OCI-LY7 (cell line): ENCODE results near the gene ANAPC1. TPM values are rescaled to one million over a fixed set of nuclear protein-coding genes. Genes with fewer than 3 reads are reported as not detected.
"Not testable (repeated sequence)": the region's sequence is repeated elsewhere in the genome, so short reads cannot be mapped to it uniquely, and the experiment has no call there.

ENCODE experiments used
- BruUV-seq: library from RNA; stranded (reverse); fragments of 400-500 nt; replicated peaks from 2 replicates; lab custom pipeline; 2021; lab: Mats Ljungman, UMichigan
- CTCF ChIA-PET: fragments of 300-600 bp; sonication (Branson Sonifier 250); formaldehyde crosslinking; loops from one replicate; lab custom pipeline; 2022; ENCODE audit warnings: antibody characterized with exemption; ENCODE audit not compliant: unreplicated experiment; lab: Charles Lee
- POLR2A ChIA-PET: fragments of 300-600 bp; sonication (Branson Sonifier 250); formaldehyde crosslinking; loops from one replicate; lab custom pipeline; 2022; ENCODE audit warnings: antibody characterized with exemption; lab: Charles Lee
- DNase-seq: peaks from one replicate; pipeline ENCODE4 v3.0.0-alpha.2; 2015; ENCODE audit warnings: low spot score
- H2AFZ ChIP-seq: fragments of 200-600 bp; sonication (generic), shearing (Covaris generic); 2 replicates; pipeline ENCODE4 v1.6.1; 2014; ENCODE audit warnings: mild to moderate bottlenecking, antibody characterized with exemption, low read length, moderate library complexity
- H3K27ac ChIP-seq: fragments of 200-600 bp; sonication (generic); 2 replicates; pipeline ENCODE4 v1.5.1; 2014; ENCODE audit warnings: mixed run types, low read depth, mild to moderate bottlenecking, moderate library complexity, low read length, inconsistent platforms; ENCODE audit not compliant: poor library complexity, severe bottlenecking
- H3K36me3 ChIP-seq: fragments of 200-600 bp; sonication (generic); 2 replicates; pipeline ENCODE4 v1.6.1; 2014; ENCODE audit warnings: mild to moderate bottlenecking, antibody characterized with exemption, low read length, moderate library complexity, mixed read lengths; ENCODE audit not compliant: insufficient read depth
- H3K4me1 ChIP-seq: fragments of 200-600 bp; sonication (generic); 2 replicates; pipeline ENCODE4 v1.5.1; 2014; ENCODE audit warnings: mild to moderate bottlenecking, low read length; ENCODE audit not compliant: insufficient read depth, poor library complexity, severe bottlenecking
- H3K4me2 ChIP-seq: fragments of 200-600 bp; sonication (generic); 2 replicates; pipeline ENCODE4 v1.6.1; 2014; ENCODE audit warnings: mild to moderate bottlenecking, low read length
- H3K4me3 ChIP-seq: fragments of 200-600 bp; sonication (generic); 2 replicates; pipeline ENCODE4 v1.5.1; 2014; ENCODE audit warnings: mild to moderate bottlenecking, low read depth, low read length; ENCODE audit not compliant: poor library complexity, severe bottlenecking
- H3K79me2 ChIP-seq: fragments of 200-600 bp; sonication (generic); 2 replicates; pipeline ENCODE4 v1.6.1; 2016; ENCODE audit warnings: low read depth, mild to moderate bottlenecking, low read length, moderate library complexity, mixed read lengths; ENCODE audit not compliant: insufficient read depth
- H3K9me2 ChIP-seq: fragments of 200-600 bp; sonication (generic); 2 replicates; pipeline ENCODE4 v1.6.1; 2016; ENCODE audit warnings: mild to moderate bottlenecking, low read length, mixed read lengths; ENCODE audit not compliant: insufficient read depth
- H3K9me3 ChIP-seq: fragments of 200-600 bp; sonication (generic); 2 replicates; pipeline ENCODE4 v1.6.1; 2014; ENCODE audit warnings: mild to moderate bottlenecking, mixed run types, low read length, mixed read lengths
- H4K20me1 ChIP-seq: fragments of 200-600 bp; sonication (generic); 2 replicates; pipeline ENCODE4 v1.6.1; 2014; ENCODE audit warnings: mild to moderate bottlenecking, antibody characterized with exemption, low read length, moderate library complexity, mixed read lengths; ENCODE audit not compliant: insufficient read depth
- intact Hi-C: fragments of 100-400 bp; cut with micrococcal nuclease; formaldehyde crosslinking; loops from one replicate; pipeline ENCODE4 v1.10.0; 2022; ENCODE audit not compliant: unreplicated experiment
- total RNA-seq, 2 experiments: library from RNA; depleted of rRNA in 1 of 2; stranded (reverse); fragments of >200 nt in 1 of 2; shearing (Covaris generic) in 1 of 2; gene quantifications; 2 replicates each; pipeline ENCODE4 v1.2.3, GENCODE V29; 2014 to 2022
- TF ChIP-seq, protein P1 (sequence below): fragments of 200-600 bp; sonication (generic); conservative IDR thresholded peaks from 2 replicates; pipeline ENCODE4 v1.5.1; 2014; ENCODE audit warnings: mild to moderate bottlenecking, antibody characterized with exemption, low read length, moderate library complexity, mixed read lengths

ANAPC1 gene
- total RNA-seq, 2 experiments from 2014 or later = 103 to 131 TPM

DNA sequence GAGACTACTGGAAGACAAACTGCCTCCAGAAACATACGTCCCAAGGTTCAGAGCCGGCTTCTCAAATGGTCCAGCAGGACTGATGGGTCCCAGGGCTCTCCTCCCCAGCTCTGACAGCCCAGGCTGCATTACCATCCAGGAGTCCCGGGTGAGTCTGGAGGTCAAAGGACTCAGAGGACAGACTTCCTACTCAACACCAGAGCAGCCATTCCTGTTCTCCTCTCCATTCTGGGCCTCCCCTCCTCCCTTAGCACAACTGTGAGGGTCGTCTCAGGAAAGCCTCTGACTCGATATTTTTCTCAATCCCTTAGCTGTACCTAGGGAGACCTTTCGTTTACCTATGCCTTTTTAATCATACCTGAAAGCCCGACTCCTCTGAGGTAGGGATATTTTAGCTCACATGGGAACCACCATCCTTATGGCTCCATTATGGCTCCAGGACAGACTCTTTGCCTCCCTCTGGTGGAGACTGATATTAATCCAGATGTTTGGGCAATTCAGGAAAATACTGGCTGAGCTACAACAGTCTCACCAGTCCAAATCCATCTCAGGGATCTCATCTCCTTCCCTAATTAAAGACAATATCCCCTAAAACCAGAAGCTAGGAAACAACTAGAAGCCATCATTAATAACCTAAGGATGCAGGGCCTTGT, 70.9 kb downstream of the ANAPC1 start:
- H2AFZ ChIP-seq, H3K4me3 ChIP-seq, H3K4me1 ChIP-seq, CTCF ChIA-PET, H3K9me2 ChIP-seq, H3K4me2 ChIP-seq, H3K27ac ChIP-seq, intact Hi-C loops, H3K9me3 ChIP-seq, POLR2A ChIA-PET, BruUV-seq, DNase-seq, H4K20me1 ChIP-seq, H3K36me3 ChIP-seq, H3K79me2 ChIP-seq: not testable (repeated sequence)
- TF ChIP-seq, protein P1, sequence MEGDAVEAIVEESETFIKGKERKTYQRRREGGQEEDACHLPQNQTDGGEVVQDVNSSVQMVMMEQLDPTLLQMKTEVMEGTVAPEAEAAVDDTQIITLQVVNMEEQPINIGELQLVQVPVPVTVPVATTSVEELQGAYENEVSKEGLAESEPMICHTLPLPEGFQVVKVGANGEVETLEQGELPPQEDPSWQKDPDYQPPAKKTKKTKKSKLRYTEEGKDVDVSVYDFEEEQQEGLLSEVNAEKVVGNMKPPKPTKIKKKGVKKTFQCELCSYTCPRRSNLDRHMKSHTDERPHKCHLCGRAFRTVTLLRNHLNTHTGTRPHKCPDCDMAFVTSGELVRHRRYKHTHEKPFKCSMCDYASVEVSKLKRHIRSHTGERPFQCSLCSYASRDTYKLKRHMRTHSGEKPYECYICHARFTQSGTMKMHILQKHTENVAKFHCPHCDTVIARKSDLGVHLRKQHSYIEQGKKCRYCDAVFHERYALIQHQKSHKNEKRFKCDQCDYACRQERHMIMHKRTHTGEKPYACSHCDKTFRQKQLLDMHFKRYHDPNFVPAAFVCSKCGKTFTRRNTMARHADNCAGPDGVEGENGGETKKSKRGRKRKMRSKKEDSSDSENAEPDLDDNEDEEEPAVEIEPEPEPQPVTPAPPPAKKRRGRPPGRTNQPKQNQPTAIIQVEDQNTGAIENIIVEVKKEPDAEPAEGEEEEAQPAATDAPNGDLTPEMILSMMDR = 0 out of 2 replicates have a peak, but pooled peaks have one; percentile 16

DNA sequence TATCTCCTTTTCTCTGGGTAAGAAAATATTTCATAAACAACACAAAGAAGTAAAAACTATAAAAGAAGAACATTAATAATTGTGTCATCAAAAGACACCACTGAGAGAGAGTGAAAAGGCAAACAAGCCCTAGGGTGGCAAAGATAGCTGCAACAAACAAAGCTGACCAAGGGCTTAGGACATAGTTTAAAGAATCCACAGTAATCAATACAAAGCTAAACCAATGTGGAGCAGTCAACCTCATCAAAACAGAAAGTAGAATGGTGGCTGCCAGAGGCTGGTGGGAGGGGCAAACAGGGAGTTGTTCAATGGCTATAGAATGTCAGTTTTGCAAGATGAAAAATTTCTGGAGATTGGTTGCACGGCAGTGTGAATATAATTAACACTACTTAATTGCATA, 93.4 kb downstream of the ANAPC1 start:
- H3K4me1 ChIP-seq, POLR2A ChIA-PET, H4K20me1 ChIP-seq, intact Hi-C loops, H3K27ac ChIP-seq, BruUV-seq, H2AFZ ChIP-seq, H3K79me2 ChIP-seq, CTCF ChIA-PET, H3K4me3 ChIP-seq, H3K9me2 ChIP-seq, H3K36me3 ChIP-seq, H3K4me2 ChIP-seq, H3K9me3 ChIP-seq, DNase-seq: not testable (repeated sequence)

DNA sequence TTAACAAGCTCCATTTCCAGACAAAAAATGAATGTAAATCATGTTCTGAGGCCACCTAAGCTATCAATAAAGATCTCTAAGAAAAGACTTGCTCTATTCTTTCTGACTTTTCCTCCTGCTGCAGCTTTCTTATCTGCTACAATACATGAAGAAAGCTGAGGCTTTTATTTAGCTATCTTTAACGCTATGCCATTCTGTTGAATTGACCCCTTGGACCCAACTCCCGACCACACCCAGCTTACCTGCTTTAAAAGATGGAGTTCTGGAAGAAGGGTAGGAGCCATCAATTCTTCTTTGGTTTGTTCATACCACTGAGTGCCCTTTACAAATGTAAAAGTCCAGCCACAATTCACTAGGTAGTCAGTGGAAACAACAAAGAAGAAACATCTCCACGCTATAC, 99.9 kb downstream of the ANAPC1 start:
- POLR2A ChIA-PET, BruUV-seq, H3K4me3 ChIP-seq: not testable (repeated sequence)

DNA sequence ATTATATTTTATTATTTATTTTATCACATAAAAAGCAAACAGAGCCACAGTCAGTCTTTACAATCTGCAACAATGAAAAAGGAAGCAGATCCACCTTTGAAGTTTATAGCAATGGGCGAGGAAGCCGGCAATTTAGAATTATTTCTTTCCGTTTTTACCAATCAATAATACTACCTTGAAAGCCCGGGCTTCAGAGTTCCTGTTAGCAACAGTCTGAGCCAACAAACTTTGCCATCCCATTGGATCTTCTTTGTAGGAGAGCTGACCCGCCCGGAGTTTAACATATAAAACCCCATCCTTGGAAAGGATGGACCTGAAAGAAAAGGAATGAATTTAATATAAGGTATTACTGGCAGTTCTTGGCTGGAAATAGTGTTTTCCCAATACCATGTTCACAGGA, 101.8 kb downstream of the ANAPC1 start:
- H3K4me1 ChIP-seq, H3K9me2 ChIP-seq, H3K4me2 ChIP-seq, BruUV-seq, CTCF ChIA-PET, H3K4me3 ChIP-seq, intact Hi-C loops, H3K79me2 ChIP-seq, H2AFZ ChIP-seq, H3K36me3 ChIP-seq, DNase-seq, H4K20me1 ChIP-seq, POLR2A ChIA-PET, H3K27ac ChIP-seq, H3K9me3 ChIP-seq: not testable (repeated sequence)

More for the DNA sequence above, 99.9 kb downstream of the ANAPC1 start:
- intact Hi-C loops, H4K20me1 ChIP-seq, H3K9me2 ChIP-seq, H3K27ac ChIP-seq, H3K4me1 ChIP-seq, DNase-seq, H3K4me2 ChIP-seq, H3K79me2 ChIP-seq, H3K36me3 ChIP-seq, CTCF ChIA-PET, H3K9me3 ChIP-seq, H2AFZ ChIP-seq: not testable (repeated sequence)

DNA sequence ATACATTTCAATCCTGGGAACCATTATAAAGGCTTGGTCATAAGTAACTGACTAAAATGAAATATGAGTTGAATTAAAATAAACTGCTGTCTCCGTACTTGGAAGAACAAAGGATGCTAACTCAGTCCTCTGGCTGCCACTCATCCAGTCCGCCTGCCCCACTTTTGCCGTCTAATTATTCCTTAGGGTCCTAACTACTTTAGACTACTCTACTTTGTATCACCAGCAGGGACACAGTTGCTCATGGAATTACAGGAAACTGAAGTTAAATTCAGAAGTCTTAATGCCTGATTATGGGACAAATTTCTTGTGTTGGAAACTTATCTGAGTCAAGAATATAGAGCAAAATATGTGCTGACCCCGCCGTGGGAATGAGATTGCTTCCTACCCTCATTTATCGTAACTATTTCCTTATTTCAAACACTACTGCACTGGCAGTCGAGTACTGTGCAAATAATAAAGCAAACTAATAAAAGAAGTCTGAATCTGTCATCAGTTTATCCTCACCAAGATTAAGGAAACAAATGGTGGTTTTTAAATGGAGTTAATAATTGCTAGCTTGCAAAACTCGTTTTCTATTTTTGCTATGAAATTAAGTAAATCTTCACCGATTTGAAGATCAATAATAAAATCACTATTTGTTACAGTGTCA, 102.4 kb downstream of the ANAPC1 start:
- DNase-seq, POLR2A ChIA-PET: not testable (repeated sequence)

DNA sequence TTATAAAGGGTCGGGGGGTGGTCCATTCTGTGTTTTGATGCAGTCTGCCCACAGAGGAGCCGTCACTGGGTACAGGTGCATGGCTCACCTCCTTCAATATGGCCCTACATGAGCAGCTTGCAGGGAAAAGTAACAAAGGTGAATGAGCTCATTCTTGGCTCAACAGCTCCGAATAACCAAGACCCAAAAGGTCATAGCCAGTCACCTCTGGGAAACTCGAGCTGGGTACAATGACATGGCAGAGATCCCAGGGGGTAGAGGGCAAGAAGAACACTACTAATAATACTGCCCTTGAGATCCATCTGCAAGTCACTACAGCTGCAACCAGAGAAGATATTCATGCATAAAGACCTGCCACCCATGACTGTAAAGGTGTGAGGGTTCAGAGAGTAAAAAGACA, 106.8 kb downstream of the ANAPC1 start:
- H3K4me1 ChIP-seq, H3K9me2 ChIP-seq, H3K4me3 ChIP-seq, H3K4me2 ChIP-seq, intact Hi-C loops, H3K27ac ChIP-seq, H3K79me2 ChIP-seq, H4K20me1 ChIP-seq, CTCF ChIA-PET, H2AFZ ChIP-seq, DNase-seq, BruUV-seq, H3K9me3 ChIP-seq: not testable (repeated sequence)
- POLR2A ChIA-PET = interaction anchor here (0.6 kb wide), 1 partner anchor 65 kb away, joined by 3 read pairs; no protein-coding TSS in a partner anchor
- peaks cover 11% of the 10 kb centered on the region for H3K36me3 ChIP-seq

More for the DNA sequence above, 102.4 kb downstream of the ANAPC1 start:
- H3K4me3 ChIP-seq, H3K27ac ChIP-seq, H3K9me2 ChIP-seq, H3K4me1 ChIP-seq, H2AFZ ChIP-seq, intact Hi-C loops, CTCF ChIA-PET, H4K20me1 ChIP-seq, H3K36me3 ChIP-seq, H3K4me2 ChIP-seq, H3K79me2 ChIP-seq, BruUV-seq, H3K9me3 ChIP-seq: not testable (repeated sequence)
